C1 segment of cervical spinal cord (tissue), 14 donors: ENCODE data around the gene EPHA1.

Experiments used
- DNase-seq, 14 donors: peaks; one replicate each; lab custom pipeline; 2025; lab: John Stamatoyannopoulos, UW

Gene EPHA1

GRCh38 chr7:143389316-143390103 is 19.1 kb downstream of the EPHA1 start:
- peak in 1 of 14 donors; percentile 40 for DNase-seq

- DNase-seq: peak in 1 of 14 donors; percentile 11
These were observed 20.1 kb downstream of the EPHA1 start for GRCh38 chr7:143388491-143389101.

DNA sequence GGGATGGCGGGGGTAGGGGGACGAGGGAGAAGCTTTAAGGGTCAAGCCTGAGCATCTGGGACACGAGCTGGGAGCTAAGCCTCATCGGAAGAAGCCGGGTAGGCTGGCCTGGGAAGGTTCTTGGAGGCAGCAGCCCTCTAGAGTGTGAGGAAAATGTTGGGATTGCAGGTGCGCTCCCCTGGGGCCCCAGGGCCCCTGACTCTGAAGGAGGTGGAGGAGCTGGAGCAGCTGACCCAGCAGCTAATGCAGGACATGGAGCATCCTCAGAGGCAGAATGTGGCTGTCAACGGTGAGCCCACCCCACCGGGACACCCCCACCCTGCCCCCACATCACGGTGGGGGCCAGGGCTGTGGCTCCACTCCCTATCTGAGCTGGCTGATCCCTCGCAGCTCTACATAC is 20.6 kb downstream of the EPHA1 start:
- no peak for DNase-seq

DNA sequence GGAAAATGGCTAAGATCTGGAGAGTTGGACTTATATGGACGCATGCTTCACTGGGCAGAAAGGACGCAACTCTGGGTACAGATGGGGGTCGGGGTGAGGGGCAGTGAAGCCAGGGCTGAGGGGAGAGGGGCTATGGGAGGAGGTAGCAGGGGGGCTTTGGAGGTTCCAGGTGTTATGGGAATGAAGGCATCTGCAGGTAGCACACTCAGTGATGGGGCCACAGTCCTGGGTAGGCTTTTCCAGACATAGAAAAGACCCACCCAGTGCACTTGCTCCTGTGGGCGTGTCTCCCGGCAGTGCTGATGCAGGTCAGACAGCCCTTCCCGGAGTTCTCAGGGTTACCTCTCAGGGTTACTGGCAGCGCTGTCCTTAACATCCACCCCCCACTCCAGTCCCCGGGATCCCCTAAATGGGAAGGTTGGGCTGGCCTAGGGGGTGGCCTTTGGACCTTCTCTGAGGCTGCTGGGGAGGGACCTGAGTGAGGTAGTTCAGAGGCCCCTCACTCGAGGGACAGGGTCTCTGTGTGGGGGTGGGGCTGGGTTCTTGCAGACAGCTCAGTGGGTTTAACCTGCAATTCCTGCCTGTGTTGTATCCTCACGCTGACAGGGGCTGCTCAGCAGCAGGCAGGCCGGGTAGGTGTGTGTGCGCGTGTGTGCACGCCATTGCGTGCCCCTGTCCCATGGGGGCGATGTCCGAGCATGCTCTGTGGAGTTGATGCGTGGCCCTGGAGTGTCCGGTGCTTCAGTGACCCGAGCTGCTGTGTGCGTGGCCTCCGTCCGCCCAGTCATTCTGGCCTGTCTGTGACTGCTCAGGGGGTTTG is 21.3 kb downstream of the EPHA1 start:
- DNase-seq: no peak

GRCh38 chr7:143385891-143386781 is 22.5 kb downstream of the EPHA1 start:
- peak in 2 of 14 donors; percentile 8 to 39 for DNase-seq

DNA sequence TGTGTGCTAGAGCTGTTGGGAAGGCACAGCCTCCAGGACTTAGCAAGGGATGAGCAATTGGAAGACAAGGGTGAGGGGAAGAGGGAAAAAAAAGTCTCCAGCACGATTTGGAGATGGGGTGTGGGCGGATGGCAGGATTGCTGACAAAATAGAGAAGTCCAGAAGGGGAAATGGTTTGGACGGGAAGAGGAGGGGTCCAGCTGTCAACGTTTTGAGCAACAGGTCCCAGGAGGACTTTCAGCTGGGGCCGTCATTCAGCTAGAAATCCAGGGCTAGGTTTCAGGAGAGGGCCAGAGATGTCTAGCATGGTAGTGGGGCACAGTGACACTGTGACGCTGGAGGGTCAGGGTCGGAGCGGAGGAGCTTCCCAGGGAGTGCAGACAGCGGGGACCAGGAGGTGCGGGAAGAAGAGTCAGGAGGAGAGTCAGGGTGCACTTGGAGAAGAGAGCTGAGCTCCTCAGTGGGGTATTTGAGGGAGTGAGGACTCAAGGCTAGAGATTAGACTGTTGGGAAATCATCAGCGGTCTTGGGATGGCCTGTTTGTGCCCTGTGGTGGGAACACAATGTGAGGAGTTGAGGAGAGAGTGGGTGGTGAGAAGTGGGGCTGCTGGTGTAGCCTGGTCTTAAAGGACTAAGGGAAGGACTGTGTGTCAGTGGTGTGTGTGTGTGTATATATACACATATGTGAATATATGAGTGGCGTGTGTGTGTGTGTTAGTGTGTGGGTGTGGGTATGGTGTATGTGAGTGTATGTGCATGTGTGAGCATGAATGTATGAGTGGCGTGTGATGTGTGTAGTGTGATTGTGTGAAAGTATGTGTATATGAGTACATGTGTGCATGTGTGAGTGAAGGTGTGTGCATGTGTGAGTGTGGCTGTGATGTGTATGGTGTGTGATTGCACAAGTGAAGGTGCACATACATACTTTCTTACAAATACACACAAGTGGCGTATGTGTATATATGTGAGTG is 23.7 kb downstream of the EPHA1 start:
- DNase-seq: no peak

DNA sequence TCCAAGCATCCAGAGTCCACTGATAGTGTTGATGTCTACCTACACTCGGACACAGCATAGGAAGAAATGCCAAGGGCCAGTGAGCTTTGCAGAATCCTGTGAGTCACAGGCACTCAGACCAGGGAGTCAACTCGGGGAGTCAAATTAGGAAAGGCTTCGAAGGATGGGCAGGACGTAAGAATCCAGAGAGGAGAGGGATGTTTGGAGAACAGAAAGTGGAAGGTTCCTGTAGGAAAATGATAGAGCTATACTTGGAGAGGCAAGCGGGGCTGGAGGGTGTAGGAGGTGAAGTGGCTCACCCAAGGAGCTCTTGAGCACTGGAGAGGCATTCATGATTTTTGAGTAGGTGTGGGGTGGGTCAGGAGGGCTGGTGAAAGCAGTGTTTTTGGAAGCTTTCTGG is 24.5 kb downstream of the EPHA1 start:
- DNase-seq: no peak

GRCh38 chr7:143383642-143383957 is 25.1 kb downstream of the EPHA1 start:
- peak in 1 of 14 donors; percentile 23 for DNase-seq

GRCh38 chr7:143382791-143383641 is 25.6 kb downstream of the EPHA1 start:
- DNase-seq: no peak

DNA sequence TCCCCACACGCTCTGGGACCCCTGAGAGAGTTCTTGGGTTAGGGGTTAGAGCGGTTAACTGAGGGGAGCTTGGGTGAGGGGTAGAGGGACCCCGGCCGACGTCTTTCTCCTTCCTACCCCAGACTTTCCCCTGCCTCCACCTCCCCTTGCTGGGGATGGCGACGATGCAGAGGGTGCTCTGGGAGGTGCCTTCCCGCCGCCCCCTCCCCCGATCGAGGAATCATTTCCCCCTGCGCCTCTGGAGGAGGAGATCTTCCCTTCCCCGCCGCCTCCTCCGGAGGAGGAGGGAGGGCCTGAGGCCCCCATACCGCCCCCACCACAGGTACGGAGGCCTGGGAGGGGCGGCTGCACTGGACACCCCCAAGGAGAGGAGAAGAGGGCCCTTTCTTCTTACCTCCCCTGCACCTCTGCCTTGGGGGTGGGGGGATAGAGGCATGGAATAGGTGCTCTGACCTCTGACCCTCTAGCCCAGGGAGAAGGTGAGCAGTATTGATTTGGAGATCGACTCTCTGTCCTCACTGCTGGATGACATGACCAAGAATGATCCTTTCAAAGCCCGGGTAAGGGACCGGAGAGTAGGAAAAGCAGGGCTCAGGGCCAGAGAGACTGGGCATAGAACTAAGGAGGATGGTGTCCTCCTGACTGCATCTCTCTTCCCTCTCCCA is 26.4 kb downstream of the EPHA1 start:
- peak in 1 of 14 donors; percentile 47 for DNase-seq

DNA sequence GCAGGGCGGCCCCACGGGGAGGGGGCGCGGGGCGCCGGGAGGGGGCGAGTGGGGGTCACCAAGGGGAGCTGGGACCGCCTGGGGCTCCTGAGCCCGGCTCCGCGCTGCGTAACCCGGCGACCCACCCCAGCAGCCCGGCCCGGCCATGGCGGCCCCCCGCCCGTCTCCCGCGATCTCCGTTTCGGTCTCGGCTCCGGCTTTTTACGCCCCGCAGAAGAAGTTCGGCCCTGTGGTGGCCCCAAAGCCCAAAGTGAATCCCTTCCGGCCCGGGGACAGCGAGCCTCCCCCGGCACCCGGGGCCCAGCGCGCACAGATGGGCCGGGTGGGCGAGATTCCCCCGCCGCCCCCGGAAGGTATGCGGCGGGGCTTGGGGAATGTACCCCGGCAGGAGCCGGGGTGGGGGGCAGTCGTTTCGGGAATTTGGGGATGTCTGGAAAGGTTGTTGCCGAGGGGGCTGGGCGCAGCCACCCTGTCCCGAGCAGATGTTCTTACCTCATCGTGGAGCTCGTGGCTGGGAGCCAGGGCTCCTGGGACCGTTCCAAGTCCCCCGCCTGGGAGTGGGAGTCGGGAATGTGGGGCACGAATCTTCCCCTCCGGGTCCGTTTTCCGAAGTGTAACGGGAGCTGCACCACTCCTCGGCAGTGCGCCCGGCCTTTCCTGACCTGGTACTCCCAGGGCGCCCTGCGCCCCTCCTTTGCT is 27.1 kb downstream of the EPHA1 start:
- peak in 9 of 14 donors; percentile 25 to 70 (median 41) for DNase-seq

DNA sequence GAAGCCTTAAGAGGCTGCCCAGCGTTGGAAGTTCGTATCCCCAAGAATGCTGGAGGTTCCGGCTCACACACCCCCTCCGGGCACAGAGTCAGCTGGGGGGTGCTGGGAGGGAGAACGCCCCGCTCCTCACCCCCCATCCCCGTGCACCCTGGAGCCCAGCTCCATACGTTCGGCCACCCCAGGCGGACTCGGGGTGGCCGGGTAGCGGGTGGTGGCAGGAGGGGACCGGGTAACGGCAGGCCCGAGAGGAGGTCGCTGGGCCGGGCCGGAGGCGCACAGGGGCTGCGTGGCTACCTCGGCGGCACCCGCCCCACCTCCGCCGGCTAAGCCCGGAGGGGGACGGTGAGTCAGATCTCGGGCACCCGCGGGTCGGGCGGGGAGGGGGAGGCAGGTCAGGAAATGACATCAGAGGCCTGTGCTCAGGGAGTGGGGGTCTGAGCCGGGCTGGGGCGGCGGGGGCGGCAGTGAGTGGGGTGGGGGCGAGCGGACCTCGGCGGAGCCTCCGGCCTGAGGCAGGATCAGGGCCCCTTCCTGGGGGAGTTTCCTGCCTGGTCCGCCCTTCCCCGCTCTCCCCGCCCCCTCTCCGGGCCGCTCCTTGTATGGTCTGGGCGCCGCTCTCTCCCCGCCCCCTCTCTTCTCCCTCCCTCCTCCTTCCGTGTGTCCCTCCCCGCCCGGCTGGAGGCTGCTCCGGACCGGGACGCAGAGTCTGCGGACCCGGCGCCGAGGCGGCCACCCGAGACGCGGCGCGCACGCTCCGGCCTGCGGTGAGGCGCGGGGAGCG is 27.8 kb downstream of the EPHA1 start, which contains the start of gene ZYX:
TSS of gene ZYX (plus strand) at position 700 of the 781 bp plus-strand sequence. CDS start 227 bp downstream, outside the sequence.
- DNase-seq: peak; percentile 52 to 94 (median 84)

DNA sequence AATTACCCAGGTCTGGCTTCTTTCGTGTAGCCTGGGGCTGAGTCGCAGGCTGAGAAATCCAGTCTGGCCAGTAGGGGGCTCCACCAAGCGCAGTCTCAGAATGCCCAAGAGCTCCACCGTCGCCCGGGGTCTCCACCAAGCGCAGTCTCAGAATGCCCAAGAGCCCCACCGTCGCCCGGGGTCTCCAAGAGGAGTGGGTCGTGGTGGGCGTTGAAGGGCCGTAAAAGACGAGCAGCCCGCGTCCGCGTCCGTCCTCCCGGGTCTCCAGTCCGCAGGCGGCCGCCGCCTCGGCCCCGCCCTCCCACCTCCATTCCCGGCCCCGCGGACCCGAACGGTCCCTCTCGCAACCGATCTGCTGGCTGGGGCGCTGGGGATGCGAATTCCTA is 28.4 kb downstream of the EPHA1 start:
- DNase-seq: peak; percentile 23 to 87 (median 76)

DNA sequence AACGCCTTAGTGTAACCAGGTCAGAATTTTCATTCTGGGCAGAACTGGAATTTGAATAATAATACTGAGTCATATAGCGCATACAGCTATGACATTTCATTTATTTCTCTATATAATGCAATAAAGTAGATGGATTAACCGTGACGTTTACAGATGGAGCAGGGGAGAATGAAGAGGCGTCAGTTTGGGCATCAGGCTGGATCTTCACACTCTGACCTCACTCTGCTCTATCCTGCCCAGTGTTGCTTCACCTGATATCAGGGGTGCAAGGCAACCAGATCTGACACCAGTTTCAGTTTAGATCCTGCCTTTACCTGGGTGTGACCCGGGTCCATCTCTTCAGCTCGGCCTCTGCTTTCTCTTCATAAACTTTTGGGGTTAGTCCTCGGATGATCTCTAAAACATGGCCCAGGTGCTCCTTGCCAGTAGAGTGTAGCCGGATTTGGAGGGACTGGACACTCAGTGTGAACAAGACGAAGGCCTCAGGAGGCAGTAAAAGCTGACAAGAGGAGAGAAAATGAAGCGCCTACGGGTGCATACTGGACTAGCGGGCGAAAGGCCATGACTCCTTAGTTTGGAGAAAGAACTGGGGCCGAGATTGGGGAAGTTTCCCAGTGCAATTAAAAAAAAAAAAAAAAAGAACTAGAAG is 28.9 kb downstream of the EPHA1 start:
- peak in 3 of 14 donors; percentile 68 to 80 (median 76) for DNase-seq

- peak in 1 of 14 donors; percentile 29 for DNase-seq
These were observed 32.3 kb downstream of the EPHA1 start for GRCh38 chr7:143376396-143376795.

DNA sequence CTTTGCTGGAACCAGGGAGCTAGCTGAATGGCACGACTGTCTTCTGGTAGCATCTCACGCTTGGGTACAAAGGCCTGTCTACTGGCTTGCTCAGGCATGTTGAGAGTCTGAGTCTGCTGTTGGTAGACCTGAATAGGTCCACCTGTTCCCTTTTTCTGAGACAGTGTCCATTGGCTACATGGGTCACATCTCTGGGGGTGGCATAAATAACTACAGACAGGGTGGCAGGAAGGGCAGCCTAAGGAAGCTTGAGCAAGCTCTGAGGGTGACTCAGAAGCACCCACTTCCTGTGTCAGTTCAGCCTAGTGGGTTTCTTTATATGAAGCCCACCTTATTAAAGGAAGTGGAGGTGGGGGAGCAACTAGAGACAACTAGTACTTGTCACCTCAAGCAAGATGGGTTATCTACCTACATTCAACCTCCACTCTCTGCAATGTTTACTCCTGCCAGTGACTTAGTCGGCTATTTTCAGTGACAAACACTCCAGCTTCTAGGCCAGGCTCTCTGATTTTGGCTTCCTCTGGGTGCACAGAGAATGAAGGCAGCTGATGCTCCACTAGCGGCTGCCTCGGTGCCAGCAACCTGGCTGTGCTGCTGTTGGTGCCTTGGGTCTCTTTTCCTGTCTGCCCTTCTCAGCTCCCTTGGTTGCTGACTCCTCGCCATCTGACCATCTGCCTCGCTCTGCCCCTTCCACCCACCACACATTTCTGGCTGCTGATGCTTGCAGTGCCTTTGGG is 33.2 kb downstream of the EPHA1 start:
- peak in 2 of 14 donors; percentile 32 to 91 for DNase-seq
